ENCODE results near the gene FADS6.

FADS6 gene

DNA sequence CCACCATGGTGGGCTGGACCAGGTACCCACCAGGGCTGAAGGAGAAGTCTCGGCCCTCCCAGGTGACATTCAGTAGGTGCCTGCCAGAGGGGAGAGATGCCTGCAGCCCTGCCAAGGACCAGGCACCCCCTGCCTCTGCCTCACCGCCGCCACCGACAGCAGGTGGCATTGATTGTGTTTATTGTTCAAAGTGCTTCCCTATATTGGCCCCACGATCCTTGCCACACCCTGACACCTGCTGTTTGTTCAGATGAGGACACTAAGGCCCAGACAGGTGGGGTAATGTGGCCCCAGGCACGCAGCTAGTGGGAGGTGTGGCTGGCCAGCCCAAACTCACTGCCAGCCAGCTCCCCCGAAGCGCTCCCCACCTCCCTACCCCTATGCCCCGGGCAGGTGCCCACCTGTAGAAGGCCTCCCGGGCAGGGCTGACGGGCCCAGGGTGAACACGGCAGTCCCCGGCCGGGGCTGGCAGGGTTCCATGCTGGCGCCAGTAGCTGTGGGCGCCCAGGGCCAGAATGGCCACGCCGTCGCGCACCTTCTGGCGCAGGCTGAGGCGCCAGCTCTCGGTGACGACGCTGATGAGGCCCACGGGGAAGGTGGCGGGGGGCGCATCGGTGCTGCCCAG lies 41.7 kb downstream of the FADS6 start:
- no peak for DNase-seq

DNA sequence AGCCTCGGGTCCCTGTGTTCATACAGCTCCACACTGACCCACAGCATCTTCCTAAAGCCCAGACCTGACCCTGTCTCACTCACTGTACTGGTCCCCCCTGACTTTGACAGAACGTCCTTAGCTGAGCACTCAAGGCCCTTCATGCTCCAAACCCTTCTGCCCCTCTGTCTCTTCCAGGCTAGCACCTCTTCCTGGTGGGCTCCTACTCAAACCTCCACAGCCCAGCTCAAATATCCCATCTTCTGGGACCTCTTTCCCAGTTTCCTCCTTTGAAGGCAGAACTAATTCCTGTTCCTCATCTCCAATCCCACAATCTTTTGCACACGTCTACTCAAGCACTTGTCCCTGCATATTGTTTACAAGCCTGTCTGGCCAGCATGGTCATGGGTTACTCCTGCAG lies 42.5 kb downstream of the FADS6 start:
- DNase-seq, result no peak

DNA sequence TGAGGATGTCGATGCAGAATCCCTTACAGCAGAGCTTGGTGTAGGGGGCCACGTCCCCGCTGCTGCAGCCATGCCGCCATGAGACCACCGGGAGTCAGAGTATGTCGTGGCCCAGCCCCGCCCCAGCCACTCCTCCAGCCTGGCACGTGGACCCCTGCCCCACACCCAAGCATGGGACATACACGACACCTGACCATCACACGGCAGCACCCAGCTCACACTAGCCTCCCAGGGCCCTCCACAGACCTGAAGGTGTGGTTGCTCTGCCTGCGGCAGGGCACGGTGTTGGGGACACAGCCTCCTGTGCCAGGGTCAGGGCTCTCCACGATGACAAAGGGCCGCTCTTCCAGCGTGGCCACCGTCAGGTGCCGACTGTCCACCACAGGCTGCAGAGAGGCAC lies 43.1 kb downstream of the FADS6 start:
- DNase-seq, result no peak

DNA sequence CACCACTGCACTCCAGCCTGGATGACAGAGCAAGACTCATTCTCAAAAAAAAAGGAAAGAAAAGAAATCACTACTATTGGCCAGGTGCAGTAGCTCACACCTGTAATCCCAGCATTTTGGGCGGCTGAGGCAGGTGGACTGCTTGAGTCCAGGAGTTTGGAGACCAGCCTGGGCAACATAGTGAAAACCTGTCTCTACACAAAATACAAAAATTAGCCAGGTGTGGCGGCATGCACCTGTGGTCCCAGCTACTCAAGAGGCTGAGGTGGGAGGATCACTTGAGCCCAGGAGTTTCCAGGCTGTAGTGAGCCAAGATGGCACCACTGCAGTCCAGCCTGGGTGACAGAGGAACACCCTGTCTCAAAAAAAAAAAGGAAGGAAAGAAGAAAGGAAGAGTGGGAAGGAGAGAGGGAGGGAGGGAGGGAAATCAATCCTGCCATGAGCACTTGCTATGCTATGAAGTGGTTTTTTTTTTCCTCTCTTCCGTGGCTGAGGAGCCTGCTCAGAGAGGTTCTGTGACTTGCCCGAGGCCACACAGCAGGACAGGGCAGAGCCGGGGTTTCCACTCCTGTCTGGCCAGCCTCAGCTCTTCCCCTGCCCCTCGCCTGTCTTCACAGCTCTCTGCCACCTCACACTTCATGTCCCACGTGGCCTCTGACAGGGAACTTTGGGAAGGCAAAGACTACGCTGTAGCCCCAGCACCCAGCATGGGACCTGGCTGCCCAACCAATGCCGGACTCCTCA lies 44.6 kb downstream of the FADS6 start:
- DNase-seq, result no peak

DNA sequence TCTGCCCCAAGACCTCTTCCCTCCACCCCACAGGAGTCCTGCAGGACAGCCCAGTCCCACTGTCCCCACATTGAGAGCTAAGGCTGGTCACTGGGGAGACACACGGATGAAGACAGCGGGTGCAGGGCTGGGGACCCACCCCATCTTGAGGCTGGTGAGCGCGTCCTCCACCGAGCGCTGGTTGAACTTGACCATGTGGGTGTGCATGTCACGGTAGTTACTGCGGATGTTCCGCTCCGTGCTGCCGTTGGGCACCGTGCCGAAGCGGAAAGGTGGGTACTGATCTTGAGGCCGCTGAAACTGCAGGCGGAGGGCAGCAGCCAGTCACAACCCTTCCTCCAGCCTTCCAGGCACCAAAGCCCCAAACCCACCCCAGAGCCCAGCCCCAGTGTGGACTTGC lies 46.8 kb downstream of the FADS6 start:
- no peak for DNase-seq

DNA sequence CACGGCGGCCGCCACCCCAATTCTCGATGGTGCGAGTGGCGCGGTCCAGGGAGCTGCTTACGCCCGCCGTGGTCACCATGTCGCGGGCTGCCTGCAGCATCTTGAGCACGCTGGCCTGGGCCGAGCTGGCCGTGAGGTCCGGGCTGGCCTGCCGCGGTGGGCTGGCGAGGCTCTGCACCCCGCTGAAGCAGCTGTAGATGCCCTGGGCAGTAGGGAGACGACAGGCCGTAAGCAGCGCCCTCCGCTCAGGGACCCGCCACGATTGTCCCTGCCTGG lies 50.1 kb downstream of the FADS6 start:
- DNase-seq, result no peak

DNA sequence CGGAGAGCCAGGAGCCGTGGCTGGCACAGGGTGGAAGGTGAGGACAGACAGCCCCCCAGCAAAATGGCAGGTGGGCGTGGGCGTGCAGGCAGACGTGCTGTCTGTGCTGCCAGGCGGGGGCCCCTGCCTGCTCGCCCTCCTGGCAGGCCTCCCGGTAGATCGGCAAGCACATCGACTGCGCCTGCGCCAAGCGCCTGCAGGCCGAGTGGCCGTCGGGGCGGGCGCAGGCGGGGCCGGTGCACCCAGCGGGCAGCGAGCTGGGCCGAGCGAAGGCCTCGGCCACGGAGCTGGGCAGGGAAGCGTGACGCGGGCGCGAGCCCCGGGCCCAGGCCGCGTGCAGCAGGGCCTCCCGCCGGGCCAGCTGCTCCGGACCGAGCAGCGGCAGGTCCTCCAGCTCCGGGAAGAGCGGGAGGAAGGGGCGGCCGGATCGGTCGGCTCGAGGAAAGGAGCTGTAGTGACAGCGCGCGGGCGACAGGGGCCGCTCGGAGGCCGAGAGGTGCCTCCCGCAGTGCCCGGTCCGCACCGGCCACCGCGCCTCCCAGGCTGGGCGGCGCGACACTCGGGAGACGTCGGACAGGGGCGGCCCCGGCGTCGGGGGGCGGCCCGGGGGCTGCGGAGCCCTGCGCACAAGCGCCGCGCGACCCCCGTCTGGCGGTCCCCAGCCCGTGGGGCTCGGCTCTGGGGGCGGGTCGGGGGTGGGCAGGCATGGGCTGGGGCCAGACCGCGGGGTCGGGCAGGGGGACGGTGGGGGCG lies 50.7 kb downstream of the FADS6 start:
- peak; percentile 82 for DNase-seq

DNA sequence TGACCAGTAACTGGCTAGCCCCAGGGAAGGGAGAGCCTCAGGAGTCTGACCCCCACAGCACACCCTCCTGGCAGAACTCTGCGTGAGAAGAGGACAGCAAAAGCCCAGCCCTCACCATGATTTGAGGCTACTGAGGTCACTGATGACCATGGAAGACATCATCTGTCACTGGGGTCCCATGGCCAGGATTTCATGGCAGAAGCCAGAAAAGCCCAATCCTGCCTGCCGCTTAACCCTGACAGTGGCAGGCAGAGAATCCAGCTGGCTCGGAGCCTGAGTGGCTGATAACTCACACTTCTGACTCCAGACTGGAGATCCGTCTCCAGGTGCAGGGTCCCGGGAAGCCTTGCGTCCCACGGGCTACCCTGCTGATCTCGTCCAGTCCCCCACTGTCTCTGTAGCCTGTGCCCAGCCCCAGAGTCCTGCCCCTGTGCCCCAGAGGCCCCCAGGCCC lies 51.3 kb downstream of the FADS6 start:
- DNase-seq, result no peak

DNA sequence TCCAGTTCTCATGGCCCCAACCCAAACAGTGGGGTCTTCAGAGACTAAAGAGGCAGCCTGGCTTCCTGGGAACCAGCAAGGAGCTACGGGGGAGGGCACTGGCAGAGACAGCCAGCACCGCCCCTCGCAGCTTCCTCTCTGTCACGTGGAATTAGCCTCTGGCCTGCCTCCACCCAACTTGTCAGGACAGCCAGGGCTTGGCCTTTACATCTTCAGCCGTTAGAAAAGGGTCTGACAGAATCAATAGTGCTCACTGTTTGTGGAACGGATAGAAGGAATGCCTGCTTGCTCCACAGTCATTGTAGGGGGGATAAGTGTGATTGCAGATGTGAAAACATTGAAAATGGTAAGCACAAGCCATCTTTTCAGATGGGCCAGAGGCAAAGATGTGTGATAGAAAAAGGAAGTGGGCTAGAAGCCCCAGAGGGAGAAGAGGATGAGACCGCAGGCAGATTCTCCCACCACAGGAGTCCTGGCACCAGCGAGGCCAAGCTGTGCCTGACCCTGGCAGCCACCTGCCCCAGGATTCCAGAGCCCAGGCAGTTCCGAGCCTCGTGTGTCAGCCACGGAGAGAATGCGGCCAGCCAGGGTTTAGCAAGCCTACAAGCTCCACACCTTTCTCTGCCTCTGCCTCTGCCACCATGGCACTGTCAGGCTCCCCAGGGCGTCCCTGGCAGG lies 52.3 kb downstream of the FADS6 start:
- no peak for DNase-seq

DNA sequence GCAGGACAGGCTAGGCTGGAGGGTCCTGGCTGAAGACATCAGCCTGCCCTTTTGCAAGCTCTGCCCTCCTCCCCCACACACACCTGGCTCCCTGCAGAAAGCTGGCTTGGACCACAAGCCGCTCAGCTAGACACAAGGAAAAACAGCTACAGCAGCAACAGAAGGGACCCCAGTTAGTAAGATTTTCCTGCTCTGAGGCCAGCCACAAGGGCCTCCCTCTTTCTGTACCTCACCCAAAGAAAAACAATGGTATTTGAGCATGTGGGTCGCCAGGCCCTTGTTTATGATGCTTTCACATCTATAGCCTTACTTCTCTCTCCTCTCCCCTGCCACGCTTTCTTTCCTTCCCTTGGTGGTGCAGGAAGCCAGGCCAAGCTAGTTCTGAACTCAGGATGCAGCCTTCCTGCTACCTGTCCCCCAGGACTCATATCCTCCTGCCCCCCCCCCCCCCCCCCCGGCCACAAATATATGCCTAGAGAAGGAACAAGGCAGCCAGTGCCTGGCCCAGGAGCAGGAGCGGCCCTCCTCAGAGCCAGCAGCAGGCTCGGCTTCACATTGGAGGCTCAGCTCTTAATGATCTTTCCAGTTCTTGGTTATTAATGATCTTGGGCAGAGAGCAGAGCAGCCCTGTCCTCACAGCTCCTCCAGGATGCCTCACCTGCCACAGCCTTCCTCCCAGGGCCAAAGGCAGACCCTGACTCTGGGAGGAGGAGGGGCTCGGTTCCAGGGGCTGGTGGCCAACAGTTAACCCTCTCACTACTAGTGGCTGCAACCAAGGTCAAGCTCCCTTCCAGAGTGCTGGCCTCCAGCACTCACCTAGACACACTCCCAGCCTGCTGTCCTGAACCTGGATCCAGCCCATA lies 53.2 kb downstream of the FADS6 start:
- no peak for DNase-seq

DNA sequence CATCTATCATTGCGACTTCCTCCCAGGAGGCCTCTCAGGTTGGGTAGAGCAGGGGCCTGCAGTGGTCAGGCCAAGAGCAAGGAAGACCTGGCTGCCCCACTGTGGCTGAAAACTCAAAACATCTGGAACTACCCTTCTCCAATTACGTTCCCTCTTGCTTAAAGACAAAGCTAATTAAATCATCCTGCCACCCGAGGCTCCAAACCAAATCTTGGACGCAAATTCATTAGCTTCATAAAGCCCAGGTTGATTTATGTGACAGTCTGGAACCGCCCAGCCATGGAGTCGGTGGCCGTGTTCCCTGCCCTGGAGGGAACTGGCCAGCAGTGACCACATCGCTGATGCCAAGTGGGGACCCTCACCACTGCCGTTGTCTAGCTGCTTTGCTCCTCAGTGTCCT lies 55.2 kb downstream of the FADS6 start:
- DNase-seq, result no peak

DNA sequence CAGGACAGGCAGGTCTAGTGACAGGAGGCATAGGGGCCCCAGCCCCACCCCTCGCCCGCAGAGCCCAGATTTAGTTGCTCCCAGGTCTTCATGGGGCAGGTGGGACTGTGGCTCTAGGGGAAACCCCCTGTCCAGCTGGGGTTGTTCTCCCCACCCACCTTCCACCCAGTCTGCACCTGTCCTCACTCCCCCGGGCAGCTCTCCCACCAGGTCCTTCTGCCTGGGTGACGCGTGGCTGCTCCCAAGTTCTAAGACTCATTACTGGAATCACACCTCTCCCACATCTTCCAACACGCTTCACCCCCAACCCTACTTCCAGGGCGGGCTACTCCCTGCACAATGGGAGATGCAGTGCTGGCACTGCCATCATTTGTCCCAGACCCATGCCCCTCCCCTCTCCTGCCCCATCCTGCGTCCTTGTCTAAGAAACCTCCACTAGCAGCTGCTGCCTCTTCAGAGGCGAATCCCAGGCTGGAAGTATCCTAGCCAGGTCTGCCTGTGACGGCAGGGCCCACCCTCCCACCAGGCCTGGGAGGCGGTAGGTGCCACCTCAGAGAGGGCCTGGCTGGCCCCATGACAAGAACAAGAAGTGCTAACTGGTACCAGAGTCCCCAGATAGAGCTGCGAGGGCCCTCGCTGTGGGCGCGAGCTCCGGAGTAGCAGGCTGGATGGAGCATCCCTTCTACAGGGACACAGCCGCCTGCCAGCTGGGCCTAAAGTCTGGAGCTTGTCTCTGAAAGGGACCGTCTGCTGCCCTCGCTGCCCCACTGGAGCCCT lies 56.6 kb downstream of the FADS6 start:
- DNase-seq, result no peak

DNA sequence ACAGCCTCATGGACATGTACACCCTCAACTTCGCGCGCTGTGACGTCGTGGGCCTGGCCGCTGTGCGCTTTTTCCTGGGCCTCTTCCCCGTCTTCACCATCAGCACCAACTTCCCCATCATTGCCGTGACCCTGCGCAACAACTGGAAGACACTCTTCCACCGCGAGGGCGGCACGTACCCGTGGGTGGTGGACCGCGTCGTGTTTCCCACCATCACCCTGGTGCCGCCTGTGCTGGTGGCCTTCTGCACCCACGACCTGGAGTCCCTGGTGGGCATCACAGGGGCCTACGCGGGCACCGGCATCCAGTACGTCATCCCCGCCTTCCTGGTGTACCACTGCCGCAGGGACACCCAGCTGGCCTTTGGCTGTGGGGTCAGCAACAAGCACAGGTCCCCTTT lies 57.2 kb downstream of the FADS6 start:
- no peak for DNase-seq

DNA sequence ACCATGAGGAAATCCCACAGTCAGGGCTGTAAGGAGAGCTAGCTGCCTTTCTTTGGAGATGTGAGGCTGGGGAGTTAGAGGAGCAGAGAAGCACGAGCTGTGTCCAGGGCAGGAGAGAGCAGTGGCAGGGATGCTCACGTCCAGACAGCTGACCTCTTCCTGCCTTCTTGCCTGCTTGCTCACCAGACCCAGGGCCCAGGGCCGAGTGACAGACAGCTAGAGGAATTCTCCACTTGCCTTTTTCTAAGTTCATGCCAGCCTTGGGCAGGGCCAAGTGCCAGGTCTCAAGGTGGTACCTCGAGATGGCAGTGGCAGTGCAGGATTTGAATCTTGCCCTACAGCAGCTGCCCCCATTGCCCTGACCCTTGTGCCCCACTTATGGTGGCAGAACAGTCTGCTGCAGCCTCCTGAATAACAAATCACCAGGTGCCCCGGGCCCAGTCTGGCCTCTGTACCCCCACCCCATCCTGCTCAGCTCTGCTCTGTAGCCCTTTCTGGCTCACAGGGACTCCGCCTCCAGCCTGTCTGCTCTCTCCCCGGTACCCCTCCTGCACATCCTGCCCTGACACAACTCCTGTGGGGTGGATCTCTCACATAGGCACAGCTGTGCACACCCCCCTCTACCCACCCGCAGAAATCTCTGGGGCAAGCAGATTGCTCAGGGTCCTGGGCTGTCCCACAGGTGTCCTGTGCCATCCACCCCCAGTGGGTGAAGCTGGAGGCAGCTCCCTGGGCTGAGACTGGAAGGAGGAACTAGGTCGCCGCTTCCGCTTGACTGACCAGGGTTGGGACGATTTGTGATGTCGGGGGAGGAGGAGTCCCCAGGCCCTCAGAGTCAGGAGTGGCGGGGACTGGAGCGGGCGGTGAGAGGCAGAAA lies 59.7 kb downstream of the FADS6 start:
- no peak for DNase-seq

DNA sequence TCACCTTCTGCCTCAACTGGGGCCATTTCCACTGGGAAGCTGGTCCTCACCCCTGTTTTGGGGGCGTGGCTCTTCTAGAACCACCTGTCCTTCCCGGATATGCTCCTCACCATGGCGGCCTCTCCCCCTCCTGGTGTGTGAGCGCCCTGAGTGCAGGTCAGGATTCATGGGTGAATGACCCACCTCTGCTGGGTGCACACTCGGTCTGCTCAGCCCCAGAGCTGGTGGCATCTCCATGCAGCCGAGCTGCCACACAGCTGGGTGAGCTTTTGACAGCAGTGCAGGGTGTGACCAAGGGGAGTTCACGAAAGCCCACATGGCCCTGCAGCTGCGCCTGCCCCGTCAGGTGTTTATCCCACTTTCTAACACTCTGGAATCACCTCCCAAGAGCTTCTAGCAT lies 61.0 kb downstream of the FADS6 start:
- no peak for DNase-seq

DNA sequence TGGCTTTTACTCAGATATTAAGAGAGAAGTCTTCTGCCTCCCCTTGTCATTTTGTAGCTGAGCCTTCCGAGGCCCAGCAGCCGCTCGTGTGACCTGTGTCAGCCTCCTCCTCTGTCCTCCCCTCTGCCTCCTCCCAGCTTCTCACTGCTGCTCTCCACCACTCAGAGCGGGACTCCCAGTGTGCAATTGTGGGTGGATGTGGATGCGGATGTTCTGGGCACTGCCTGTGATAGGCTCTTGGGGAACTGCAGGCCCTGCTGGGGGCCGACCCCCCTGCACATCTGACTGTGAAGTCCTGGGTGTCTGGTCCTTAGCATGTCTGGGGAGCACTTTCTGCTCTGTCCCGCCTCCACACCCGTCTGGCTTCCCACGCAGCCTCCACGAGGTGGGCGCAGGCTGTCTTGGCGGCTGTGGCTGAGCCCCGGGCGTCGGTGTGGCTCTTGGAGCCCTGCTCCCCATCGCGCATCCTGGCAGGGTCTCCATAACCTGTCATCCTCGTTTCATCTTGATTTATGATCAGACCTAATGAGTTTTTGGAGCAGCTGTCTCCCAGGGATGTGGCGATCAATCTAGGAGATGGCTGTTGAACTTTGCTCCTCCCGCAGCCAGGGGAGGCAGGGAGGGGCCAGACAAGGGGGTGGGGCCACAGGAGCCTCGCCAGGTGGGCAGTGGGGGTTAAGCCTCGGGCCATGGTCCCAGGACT lies 61.8 kb downstream of the FADS6 start:
- peak; percentile 62 for DNase-seq

DNA sequence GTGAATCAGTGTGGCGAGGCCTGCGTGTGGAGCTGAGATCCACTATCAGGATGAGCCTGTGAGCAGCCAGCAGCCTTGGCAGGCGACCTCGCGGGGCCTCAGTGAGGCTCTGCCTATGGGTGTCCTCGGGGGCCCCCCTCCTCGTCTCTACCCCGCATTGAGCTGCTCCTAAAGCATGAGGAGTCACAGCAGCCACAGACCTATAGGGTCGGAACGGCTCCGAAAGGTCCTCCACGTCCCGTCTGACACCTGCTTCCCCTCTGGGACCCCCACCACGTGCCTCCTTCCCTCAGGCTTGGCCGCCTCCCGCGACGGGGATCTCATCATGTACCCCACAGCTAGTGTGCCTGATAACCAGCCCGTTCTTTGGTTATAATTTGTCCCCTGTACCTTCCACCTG lies 62.6 kb downstream of the FADS6 start:
- DNase-seq, result no peak

DNA sequence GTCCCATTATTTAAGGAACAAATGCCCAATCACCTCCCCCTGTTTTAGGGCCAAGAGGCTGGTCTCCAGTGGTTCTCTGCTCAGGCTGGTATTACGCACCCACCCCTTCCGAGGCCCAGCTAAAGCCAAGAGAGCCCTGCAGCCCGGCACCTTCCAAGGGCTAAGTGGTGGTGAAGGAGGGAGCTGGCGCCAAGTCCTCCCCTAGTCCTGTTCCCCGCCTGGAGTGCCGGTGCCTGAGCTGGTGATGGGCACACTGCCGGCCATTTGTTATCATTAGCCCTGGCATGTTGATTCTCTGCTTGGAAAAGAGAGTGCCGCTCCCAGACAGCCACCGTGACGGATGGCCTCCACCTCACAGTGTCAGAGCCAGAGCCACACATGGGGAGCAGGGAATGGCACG lies 65.6 kb downstream of the FADS6 start:
- no peak for DNase-seq

Measured in NCI-H82 (cell line).